OCI-LY1 (cell line): ENCODE data around the gene BRIP1.

Experiments used
- H2AFZ ChIP-seq: fragments of 200-600 bp; sonication (generic), shearing (Covaris generic); 2 replicates; pipeline ENCODE4 v1.6.0; 2014; ENCODE audit warnings: antibody characterized with exemption, mild to moderate bottlenecking, low read length
- H3F3A ChIP-seq: fragments of 200-600 bp; sonication (generic), shearing (Covaris generic); 2 replicates; pipeline ENCODE4 v1.6.0; 2014; ENCODE audit warnings: mild to moderate bottlenecking, antibody characterized with exemption, low read length, moderate library complexity; ENCODE audit not compliant: insufficient read depth
- H3K27ac ChIP-seq: fragments of 200-600 bp; sonication (generic); 2 replicates; pipeline ENCODE4 v1.5.1; 2014; ENCODE audit warnings: low read length, mixed run types, mild to moderate bottlenecking, low read depth; ENCODE audit not compliant: poor library complexity, severe bottlenecking
- H3K27me3 ChIP-seq: fragments of 200-600 bp; sonication (generic); 2 replicates; pipeline ENCODE4 v1.6.0; 2014; ENCODE audit warnings: antibody characterized with exemption, mild to moderate bottlenecking, low read length, moderate library complexity; ENCODE audit not compliant: insufficient read depth
- H3K36me3 ChIP-seq: fragments of 200-600 bp; sonication (generic); 2 replicates; pipeline ENCODE4 v1.6.1; 2014; ENCODE audit warnings: mild to moderate bottlenecking, antibody characterized with exemption, low read length, moderate library complexity, mixed read lengths; ENCODE audit not compliant: insufficient read depth
- H3K4me1 ChIP-seq: fragments of 200-600 bp; sonication (generic); 2 replicates; pipeline ENCODE4 v1.5.1; 2014; ENCODE audit warnings: mild to moderate bottlenecking, low read length, moderate library complexity; ENCODE audit not compliant: insufficient read depth, severe bottlenecking
- H3K4me2 ChIP-seq: fragments of 200-600 bp; sonication (generic), shearing (Covaris generic); 2 replicates; pipeline ENCODE4 v1.6.1; 2014; ENCODE audit warnings: low read length
- H3K4me3 ChIP-seq: fragments of 200-600 bp; sonication (generic); 2 replicates; pipeline ENCODE4 v1.5.1; 2014; ENCODE audit warnings: low read length, low read depth, mild to moderate bottlenecking, mixed read lengths; ENCODE audit not compliant: poor library complexity, severe bottlenecking
- H3K79me2 ChIP-seq: fragments of 200-600 bp; shearing (Covaris generic); 2 replicates; pipeline ENCODE4 v1.6.1; 2016; ENCODE audit warnings: mixed run types, low read length, mixed read lengths; ENCODE audit not compliant: insufficient read depth
- H3K9ac ChIP-seq: fragments of 200-600 bp; sonication (generic), shearing (Covaris generic); 2 replicates; pipeline ENCODE4 v1.6.1; 2014; ENCODE audit warnings: mild to moderate bottlenecking, low read length, mixed read lengths
- H3K9me2 ChIP-seq: fragments of 200-600 bp; sonication (generic), shearing (Covaris generic); 2 replicates; pipeline ENCODE4 v1.6.1; 2014; ENCODE audit warnings: low read depth, mild to moderate bottlenecking, low read length, mixed read lengths
- H3K9me3 ChIP-seq: fragments of 200-600 bp; shearing (Covaris generic); 2 replicates; pipeline ENCODE4 v1.6.1; 2014; ENCODE audit warnings: low read length, mixed read lengths
- H4K20me1 ChIP-seq: fragments of 200-600 bp; sonication (generic), shearing (Covaris generic); 2 replicates; pipeline ENCODE4 v1.6.0; 2016; ENCODE audit warnings: mild to moderate bottlenecking, low read length; ENCODE audit not compliant: insufficient read depth
- EZH2 ChIP-seq: fragments of 200-600 bp; sonication (generic), shearing (Covaris generic); IDR thresholded peaks from 2 replicates; pipeline ENCODE4 v1.8.0; 2017; ENCODE audit warnings: borderline replicate concordance, mixed run types, mild to moderate bottlenecking, antibody characterized with exemption, low read length, moderate library complexity, mixed read lengths
- TF ChIP-seq, protein P1 (sequence below): fragments of 200-600 bp; sonication (generic), shearing (Covaris generic); IDR thresholded peaks from 2 replicates; pipeline ENCODE4 v1.5.1; 2017; ENCODE audit warnings: mild to moderate bottlenecking, antibody characterized with exemption, low read length, moderate library complexity, mixed read lengths

BRIP1 gene

DNA sequence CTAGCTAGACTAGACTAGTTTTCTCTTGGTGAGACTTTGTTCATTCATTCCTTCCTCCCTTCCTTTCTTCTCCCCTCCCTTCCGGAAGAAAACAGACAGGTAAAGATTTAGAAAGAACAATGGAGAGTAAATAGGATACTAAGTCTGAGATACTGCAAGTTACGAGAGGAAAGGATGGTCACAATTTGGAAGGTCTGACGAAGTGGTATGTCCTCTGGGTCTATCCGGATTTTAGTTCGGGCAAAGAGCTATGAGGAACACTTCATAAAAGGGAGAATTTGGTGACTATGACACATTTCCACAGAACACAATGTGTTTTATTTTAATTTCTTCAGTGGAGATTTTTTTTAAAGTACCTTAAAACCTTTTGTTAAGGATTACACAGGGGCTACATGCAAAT lies 107.7 kb downstream of the BRIP1 start:
- H3K27me3 ChIP-seq: no peaks in the 10 kb centered on the region
- no peaks in the 10 kb centered on the region for H3F3A ChIP-seq
- H3K9me2 ChIP-seq: no peaks in the 10 kb centered on the region
- H2AFZ ChIP-seq: no peak overlapping the region
- H3K79me2 ChIP-seq: no peaks in the 10 kb centered on the region
- no peak overlapping the region for H3K9ac ChIP-seq
- no peaks in the 10 kb centered on the region for H4K20me1 ChIP-seq
- H3K9me3 ChIP-seq: no peaks in the 10 kb centered on the region
- H3K27ac ChIP-seq: no peak overlapping the region
- no peaks in the 10 kb centered on the region for H3K4me1 ChIP-seq
- peaks cover 42% of the 10 kb centered on the region for H3K36me3 ChIP-seq
- no peak overlapping the region for H3K4me3 ChIP-seq
- no peak overlapping the region for H3K4me2 ChIP-seq
- TF ChIP-seq, protein P1, sequence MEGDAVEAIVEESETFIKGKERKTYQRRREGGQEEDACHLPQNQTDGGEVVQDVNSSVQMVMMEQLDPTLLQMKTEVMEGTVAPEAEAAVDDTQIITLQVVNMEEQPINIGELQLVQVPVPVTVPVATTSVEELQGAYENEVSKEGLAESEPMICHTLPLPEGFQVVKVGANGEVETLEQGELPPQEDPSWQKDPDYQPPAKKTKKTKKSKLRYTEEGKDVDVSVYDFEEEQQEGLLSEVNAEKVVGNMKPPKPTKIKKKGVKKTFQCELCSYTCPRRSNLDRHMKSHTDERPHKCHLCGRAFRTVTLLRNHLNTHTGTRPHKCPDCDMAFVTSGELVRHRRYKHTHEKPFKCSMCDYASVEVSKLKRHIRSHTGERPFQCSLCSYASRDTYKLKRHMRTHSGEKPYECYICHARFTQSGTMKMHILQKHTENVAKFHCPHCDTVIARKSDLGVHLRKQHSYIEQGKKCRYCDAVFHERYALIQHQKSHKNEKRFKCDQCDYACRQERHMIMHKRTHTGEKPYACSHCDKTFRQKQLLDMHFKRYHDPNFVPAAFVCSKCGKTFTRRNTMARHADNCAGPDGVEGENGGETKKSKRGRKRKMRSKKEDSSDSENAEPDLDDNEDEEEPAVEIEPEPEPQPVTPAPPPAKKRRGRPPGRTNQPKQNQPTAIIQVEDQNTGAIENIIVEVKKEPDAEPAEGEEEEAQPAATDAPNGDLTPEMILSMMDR: no peak
- TF ChIP-seq EZH2: no peak

DNA sequence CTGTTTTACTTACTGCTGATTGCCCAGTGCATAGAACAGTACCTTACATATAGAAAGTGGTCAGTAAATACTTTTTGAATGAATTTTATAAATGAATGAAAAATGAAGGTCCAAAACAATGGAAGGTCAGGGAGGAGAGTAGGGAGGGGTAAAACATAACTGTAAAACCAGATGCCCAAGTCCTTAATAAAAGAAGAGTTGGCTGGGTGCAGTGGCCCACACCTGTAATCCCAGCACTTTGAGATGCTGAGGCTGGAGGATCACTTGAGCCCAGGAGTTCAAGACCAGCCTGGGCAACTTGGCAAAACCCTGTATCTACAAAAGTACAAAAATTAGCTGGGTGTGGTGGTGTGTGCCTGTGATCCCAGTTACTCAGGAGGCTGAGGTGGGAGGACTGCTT lies 108.2 kb downstream of the BRIP1 start:
- no peak overlapping the region for H3K4me3 ChIP-seq
- no peaks in the 10 kb centered on the region for H3K9me3 ChIP-seq
- no peaks in the 10 kb centered on the region; the same call in 1 of the 2 replicates for H3F3A ChIP-seq
- TF ChIP-seq EZH2: no peak
- TF ChIP-seq, protein P1: no peak
- peaks cover 43% of the 10 kb centered on the region for H3K36me3 ChIP-seq
- no peak overlapping the region for H3K27ac ChIP-seq
- H3K9me2 ChIP-seq: no peaks in the 10 kb centered on the region
- no peaks in the 10 kb centered on the region for H3K4me1 ChIP-seq
- H3K79me2 ChIP-seq: no peaks in the 10 kb centered on the region
- H3K4me2 ChIP-seq: no peak overlapping the region
- no peak overlapping the region for H2AFZ ChIP-seq
- H4K20me1 ChIP-seq: no peaks in the 10 kb centered on the region
- no peak overlapping the region for H3K9ac ChIP-seq
- H3K27me3 ChIP-seq: no peaks in the 10 kb centered on the region

DNA sequence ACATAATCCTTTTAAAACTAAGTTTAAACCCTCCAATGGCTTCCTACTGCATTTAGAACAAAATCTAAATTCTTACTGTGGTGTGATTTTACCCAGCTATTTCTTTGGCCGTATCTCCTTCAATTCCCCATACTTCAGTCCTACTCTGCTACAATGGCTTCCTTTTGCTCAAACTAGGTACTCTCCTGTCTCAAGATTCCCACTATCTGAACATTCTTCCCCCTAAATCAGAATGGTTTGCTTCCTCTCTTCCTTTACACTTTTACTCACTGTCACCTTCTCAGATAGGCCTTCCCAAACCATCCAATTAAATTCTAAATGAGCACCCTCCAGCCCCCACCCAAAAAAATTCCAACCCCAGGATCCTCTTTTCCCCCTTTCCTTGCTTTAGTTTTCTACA lies 109.2 kb downstream of the BRIP1 start:
- H3K4me1 ChIP-seq: no peaks in the 10 kb centered on the region
- H3K27me3 ChIP-seq: no peaks in the 10 kb centered on the region
- H3K9me3 ChIP-seq: no peaks in the 10 kb centered on the region
- no peak for TF ChIP-seq EZH2
- TF ChIP-seq, protein P1: no peak
- no peaks in the 10 kb centered on the region for H3K9me2 ChIP-seq
- H3K36me3 ChIP-seq: peaks cover 41% of the 10 kb centered on the region
- H3K79me2 ChIP-seq: no peaks in the 10 kb centered on the region
- no peaks in the 10 kb centered on the region for H4K20me1 ChIP-seq
- no peak overlapping the region for H3K27ac ChIP-seq
- H3K4me3 ChIP-seq: no peak overlapping the region
- no peak overlapping the region for H2AFZ ChIP-seq
- no peaks in the 10 kb centered on the region; the same call in 1 of the 2 replicates for H3F3A ChIP-seq
- H3K4me2 ChIP-seq: no peak overlapping the region
- H3K9ac ChIP-seq: no peak overlapping the region
